Measurements from ENCODE around the gene CCNT2. TPM values are rescaled to one million over a fixed set of nuclear protein-coding genes. Genes with fewer than 3 reads are reported as not detected.
"Not testable (repeated sequence)": the region's sequence is repeated elsewhere in the genome, so short reads cannot be mapped to it uniquely, and the experiment has no call there.

Gene CCNT2
- polyA plus RNA-seq, 1 donor (not counting 4 experiments of a cell fraction or from before 2014, with no cell fraction given), result 20.9 TPM

- H3K9me3 ChIP-seq (ENCODE audit: control insufficient read depth, low read depth, low read length), result no peaks in the 10 kb centered on the region
- H3K36me3 ChIP-seq (ENCODE audit: control insufficient read depth in 2 of 2, extremely low read depth in 1 of 2, insufficient read depth in 2 of 2, low read length in 2 of 2), result no peaks in the 10 kb centered on the region
- H3K9ac ChIP-seq (ENCODE audit: control insufficient read depth, extremely low read depth, insufficient read depth, low read length), result no peak overlapping the region
- peaks cover 4% of the 10 kb centered on the region for H3K27me3 ChIP-seq (ENCODE audit: control insufficient read depth, extremely low read depth, insufficient read depth, low read length)
- TF ChIP-seq, protein P1, sequence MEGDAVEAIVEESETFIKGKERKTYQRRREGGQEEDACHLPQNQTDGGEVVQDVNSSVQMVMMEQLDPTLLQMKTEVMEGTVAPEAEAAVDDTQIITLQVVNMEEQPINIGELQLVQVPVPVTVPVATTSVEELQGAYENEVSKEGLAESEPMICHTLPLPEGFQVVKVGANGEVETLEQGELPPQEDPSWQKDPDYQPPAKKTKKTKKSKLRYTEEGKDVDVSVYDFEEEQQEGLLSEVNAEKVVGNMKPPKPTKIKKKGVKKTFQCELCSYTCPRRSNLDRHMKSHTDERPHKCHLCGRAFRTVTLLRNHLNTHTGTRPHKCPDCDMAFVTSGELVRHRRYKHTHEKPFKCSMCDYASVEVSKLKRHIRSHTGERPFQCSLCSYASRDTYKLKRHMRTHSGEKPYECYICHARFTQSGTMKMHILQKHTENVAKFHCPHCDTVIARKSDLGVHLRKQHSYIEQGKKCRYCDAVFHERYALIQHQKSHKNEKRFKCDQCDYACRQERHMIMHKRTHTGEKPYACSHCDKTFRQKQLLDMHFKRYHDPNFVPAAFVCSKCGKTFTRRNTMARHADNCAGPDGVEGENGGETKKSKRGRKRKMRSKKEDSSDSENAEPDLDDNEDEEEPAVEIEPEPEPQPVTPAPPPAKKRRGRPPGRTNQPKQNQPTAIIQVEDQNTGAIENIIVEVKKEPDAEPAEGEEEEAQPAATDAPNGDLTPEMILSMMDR (optimal IDR thresholded peaks at IDR 0.05 in 1 of 3, IDR thresholded peaks at IDR 0.05 in 1 of 3, conservative IDR thresholded peaks at IDR 0.05 in 1 of 3; ENCODE audit: extremely low read depth in 1 of 3, insufficient read depth in 2 of 3, low read length in 3 of 3), result no peak
- no peak for TF ChIP-seq EZH2 (IDR thresholded peaks at IDR 0.05; ENCODE audit: low read length)
- no peak overlapping the region for H2AFZ ChIP-seq (ENCODE audit: control insufficient read depth, low read length)
- no peak overlapping the region for H3K4me2 ChIP-seq (ENCODE audit: control insufficient read depth, extremely low read depth, insufficient read depth, low read depth, low read length)
- no peaks in the 10 kb centered on the region for H3K9me1 ChIP-seq (ENCODE audit: control insufficient read depth, extremely low read depth, insufficient read depth, low read length)
- FAIRE-seq, result no peak
- dilution Hi-C loops (cut with MboI; ENCODE audit: extremely low pct_ligation_motif_present, low sequenced_read_pairs), result no loop called here
- no peak for DNase-seq (ENCODE audit: low read depth, low spot score)
- H3K79me2 ChIP-seq (ENCODE audit: control insufficient read depth, insufficient read depth, low read length), result no peaks in the 10 kb centered on the region
- no peak overlapping the region for H3K4me3 ChIP-seq (ENCODE audit: control insufficient read depth in 2 of 3, extremely low read depth in 1 of 3, insufficient read depth in 2 of 3, low read depth in 1 of 3, low read length in 3 of 3)
- no peaks in the 10 kb centered on the region for H4K20me1 ChIP-seq (ENCODE audit: control insufficient read depth, extremely low read depth, insufficient read depth, low read length)
- no peaks in the 10 kb centered on the region for H3K4me1 ChIP-seq (ENCODE audit: control insufficient read depth, extremely low read depth, insufficient read depth, low read length)
- H3K27ac ChIP-seq (ENCODE audit: control insufficient read depth, insufficient read depth, low read length), result no peak overlapping the region
These were observed 57.6 kb downstream of the CCNT2 start for GRCh38 chr2:134976074-134976702.

- H3K4me3 ChIP-seq (ENCODE audit: control insufficient read depth in 2 of 3, extremely low read depth in 1 of 3, insufficient read depth in 2 of 3, low read depth in 1 of 3, low read length in 3 of 3); DNase-seq (ENCODE audit: low read depth, low spot score); H3K36me3 ChIP-seq (ENCODE audit: control insufficient read depth in 2 of 2, extremely low read depth in 1 of 2, insufficient read depth in 2 of 2, low read length in 2 of 2); H4K20me1 ChIP-seq (ENCODE audit: control insufficient read depth, extremely low read depth, insufficient read depth, low read length); H3K4me2 ChIP-seq (ENCODE audit: control insufficient read depth, extremely low read depth, insufficient read depth, low read depth, low read length); H2AFZ ChIP-seq (ENCODE audit: control insufficient read depth, low read length); H3K79me2 ChIP-seq (ENCODE audit: control insufficient read depth, insufficient read depth, low read length); H3K27ac ChIP-seq (ENCODE audit: control insufficient read depth, insufficient read depth, low read length); FAIRE-seq; H3K9me3 ChIP-seq (ENCODE audit: control insufficient read depth, low read depth, low read length); H3K9ac ChIP-seq (ENCODE audit: control insufficient read depth, extremely low read depth, insufficient read depth, low read length); H3K4me1 ChIP-seq (ENCODE audit: control insufficient read depth, extremely low read depth, insufficient read depth, low read length); dilution Hi-C loops (cut with MboI; ENCODE audit: extremely low pct_ligation_motif_present, low sequenced_read_pairs); H3K27me3 ChIP-seq (ENCODE audit: control insufficient read depth, extremely low read depth, insufficient read depth, low read length); H3K9me1 ChIP-seq (ENCODE audit: control insufficient read depth, extremely low read depth, insufficient read depth, low read length): not testable (repeated sequence)
These were observed 58.5 kb downstream of the CCNT2 start for GRCh38 chr2:134977104-134977503.

DNA sequence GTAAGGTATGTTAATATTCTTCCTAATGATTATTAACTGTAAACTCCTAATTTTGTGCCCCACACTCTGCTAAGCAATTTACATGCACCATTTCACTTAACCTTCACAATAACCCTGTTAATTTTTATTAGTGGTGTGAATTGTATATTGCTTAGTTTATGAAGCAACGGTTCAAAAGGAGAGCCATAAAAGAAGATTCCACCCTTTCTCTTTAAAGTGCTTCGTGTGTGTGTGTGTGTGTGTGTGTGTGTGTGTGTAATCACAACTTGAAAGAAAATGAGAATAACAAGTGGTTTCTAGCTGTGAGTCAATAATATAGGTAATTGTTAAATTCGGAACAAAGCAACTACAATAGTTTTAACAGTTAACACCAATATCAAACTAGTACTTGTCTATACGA lies 60.6 kb downstream of the CCNT2 start:
- peaks cover 4% of the 10 kb centered on the region for H3K27me3 ChIP-seq (ENCODE audit: control insufficient read depth, extremely low read depth, insufficient read depth, low read length)
- no peaks in the 10 kb centered on the region for H3K9me3 ChIP-seq (ENCODE audit: control insufficient read depth, low read depth, low read length)
- dilution Hi-C loops (cut with MboI; ENCODE audit: extremely low pct_ligation_motif_present, low sequenced_read_pairs), result no loop called here
- no peak overlapping the region for H3K9ac ChIP-seq (ENCODE audit: control insufficient read depth, extremely low read depth, insufficient read depth, low read length)
- TF ChIP-seq, protein P1 (optimal IDR thresholded peaks at IDR 0.05 in 1 of 3, IDR thresholded peaks at IDR 0.05 in 1 of 3, conservative IDR thresholded peaks at IDR 0.05 in 1 of 3; ENCODE audit: extremely low read depth in 1 of 3, insufficient read depth in 2 of 3, low read length in 3 of 3), result no peak
- TF ChIP-seq EZH2 (IDR thresholded peaks at IDR 0.05; ENCODE audit: low read length), result no peak
- no peaks in the 10 kb centered on the region for H4K20me1 ChIP-seq (ENCODE audit: control insufficient read depth, extremely low read depth, insufficient read depth, low read length)
- no peak overlapping the region for H3K27ac ChIP-seq (ENCODE audit: control insufficient read depth, insufficient read depth, low read length)
- no peak overlapping the region for H2AFZ ChIP-seq (ENCODE audit: control insufficient read depth, low read length)
- no peaks in the 10 kb centered on the region for H3K4me1 ChIP-seq (ENCODE audit: control insufficient read depth, extremely low read depth, insufficient read depth, low read length)
- no peak for DNase-seq (ENCODE audit: low read depth, low spot score)
- H3K4me2 ChIP-seq (ENCODE audit: control insufficient read depth, extremely low read depth, insufficient read depth, low read depth, low read length), result no peak overlapping the region
- FAIRE-seq, result no peak
- no peaks in the 10 kb centered on the region for H3K36me3 ChIP-seq (ENCODE audit: control insufficient read depth in 2 of 2, extremely low read depth in 1 of 2, insufficient read depth in 2 of 2, low read length in 2 of 2)
- no peaks in the 10 kb centered on the region for H3K9me1 ChIP-seq (ENCODE audit: control insufficient read depth, extremely low read depth, insufficient read depth, low read length)
- H3K79me2 ChIP-seq (ENCODE audit: control insufficient read depth, insufficient read depth, low read length), result no peaks in the 10 kb centered on the region
- H3K4me3 ChIP-seq (ENCODE audit: control insufficient read depth in 2 of 3, extremely low read depth in 1 of 3, insufficient read depth in 2 of 3, low read depth in 1 of 3, low read length in 3 of 3), result no peak overlapping the region

Measured in keratinocyte (primary cell).